Effector CD8-positive, alpha-beta T cell (primary cell): ENCODE data around the gene MED15.

ENCODE experiments used
- DNase-seq: peaks from one replicate; lab custom pipeline; 2025; lab: John Stamatoyannopoulos, UW

The MED15 gene

DNA sequence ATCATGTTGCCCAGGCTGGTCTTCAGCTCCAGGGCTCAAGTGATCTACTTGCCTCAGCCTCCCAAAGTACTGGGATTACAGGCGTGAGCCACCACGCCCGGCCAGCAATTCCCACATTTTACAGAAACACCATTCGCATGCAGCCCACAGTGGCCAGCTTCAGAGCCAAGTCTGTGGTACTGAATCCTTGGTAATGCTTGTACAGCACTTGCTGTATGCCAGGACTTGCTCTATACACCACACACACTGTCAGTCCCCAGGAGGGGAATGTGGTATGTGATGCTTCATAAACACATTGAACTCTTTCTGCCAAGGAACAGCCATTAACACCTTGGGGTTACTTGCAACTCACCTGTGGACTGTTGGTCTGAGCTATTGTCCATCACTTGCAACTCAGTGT, 119.4 kb downstream of the MED15 start:
- no peak for DNase-seq

DNA sequence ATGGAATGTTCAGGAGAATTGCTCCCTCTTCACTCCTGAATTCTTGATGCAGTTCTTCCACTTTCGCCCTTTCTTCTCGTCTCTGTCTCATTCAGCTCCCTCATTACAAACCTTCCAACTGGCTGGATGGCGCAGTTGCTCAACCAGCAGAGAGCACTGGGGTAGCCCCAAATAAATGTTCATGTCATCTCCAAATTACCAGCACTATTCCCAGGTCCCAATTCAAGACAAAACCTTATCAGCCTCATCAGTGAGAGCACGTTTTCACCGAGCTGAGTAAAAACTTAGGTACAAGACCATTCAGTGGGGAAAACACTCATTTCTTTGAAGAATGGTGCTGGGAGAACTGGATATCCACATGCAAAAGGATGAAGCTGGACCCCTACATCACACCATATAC, 120.0 kb downstream of the MED15 start:
- no peak for DNase-seq

DNA sequence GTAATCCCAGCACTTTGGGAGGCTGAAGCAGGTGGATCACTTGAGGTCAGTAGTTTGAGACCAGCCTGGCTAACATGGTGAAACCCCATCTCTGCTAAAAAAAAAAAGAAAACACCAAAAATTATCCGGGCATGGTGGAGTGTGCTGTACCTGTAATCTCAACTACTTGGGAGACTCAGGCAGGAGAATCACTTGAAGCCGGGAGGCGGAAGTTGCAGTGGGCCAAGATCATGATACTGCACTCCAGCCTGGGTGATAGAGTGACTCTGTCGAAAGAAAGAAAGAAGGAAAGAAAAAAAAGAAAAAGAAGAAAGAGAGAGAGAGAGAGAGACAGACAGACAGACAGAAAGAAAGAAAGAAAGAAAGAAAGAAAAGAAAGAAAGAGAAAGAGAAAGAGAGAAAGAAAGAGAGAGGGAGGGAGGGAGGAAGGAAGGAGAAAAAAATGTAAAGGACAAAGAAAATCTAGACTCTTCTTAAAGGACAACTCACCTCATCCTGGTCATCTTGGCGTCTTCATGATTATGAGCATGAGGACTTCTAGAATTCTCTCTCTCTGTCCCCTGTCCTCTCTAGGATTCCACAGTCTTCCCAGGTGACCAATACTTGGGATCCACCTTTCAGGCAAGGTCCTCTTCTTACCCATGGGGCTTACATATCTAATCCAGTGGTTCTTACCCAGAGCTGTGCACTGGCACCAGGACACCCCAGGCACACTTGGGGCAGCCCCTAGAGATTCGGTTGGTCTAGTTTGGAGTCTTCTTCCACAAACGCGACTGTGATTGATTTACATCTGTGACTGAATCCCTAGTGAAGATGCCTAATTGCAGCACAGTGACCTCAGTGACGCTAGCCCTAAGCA, 120.9 kb downstream of the MED15 start:
- no peak for DNase-seq

DNA sequence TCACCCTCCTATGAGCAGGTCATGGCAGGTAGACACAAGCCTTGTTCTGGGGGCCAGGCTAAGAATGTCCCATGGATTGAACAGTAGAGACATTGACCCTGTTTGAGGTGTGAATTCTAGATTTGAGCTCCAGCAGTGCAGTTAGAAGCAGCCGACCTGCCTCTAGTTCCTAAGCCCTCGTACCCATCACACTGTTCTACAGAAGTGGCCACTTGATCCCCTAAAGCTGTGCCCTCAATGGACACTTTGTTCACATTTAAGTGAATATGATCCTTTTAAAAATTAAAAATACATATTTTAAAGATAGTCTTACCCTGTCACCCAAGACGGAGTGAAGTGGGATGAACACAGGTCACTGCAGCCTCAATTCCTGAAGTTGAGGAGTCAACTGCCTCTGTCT, 122.0 kb downstream of the MED15 start:
- DNase-seq, result no peak

GRCh38 chr22:20630873-20631617, 123.6 kb downstream of the MED15 start:
- DNase-seq, result no peak

DNA sequence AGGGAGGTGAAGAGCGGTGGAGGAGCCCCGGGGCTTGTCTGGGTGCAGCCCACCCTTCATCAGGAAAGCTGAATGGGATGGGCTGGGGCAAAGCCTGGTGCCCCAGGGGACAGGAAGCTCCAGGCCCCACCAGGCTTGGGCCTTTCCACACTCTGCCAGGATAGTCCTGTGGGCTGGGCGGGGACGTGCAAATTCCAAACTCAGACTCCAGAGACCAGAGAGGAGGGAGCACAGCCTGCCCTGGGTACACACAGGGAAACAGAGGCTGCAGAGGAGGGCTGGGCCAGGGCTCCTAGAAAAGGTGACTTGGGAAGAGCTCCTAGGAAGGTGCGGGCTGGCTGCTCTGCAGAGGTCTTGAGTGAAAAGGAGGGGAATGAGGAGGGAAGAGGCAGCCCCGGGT, 124.7 kb downstream of the MED15 start:
- DNase-seq, result no peak

DNA sequence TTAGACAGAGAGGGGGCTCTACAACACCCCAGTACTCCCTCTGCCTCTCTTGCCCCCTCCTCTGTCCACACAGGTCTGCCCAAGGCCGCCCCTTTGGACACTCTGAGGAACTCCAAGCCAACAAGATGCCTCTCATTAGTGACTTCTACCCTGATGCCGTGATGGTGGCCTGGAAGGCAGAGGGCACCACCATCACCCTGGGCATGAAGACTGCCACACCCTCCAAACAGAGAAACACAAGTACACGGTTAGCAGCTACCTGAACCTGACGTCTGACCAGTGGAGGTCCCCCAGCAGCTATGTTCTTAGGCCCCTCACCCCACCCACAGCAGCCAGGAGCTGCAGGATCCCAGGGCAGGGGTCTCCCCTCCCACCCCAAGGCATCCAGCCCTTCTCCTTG, 125.1 kb downstream of the MED15 start:
- no peak for DNase-seq

GRCh38 chr22:20634560-20635226, 127.3 kb downstream of the MED15 start:
- no peak for DNase-seq

DNA sequence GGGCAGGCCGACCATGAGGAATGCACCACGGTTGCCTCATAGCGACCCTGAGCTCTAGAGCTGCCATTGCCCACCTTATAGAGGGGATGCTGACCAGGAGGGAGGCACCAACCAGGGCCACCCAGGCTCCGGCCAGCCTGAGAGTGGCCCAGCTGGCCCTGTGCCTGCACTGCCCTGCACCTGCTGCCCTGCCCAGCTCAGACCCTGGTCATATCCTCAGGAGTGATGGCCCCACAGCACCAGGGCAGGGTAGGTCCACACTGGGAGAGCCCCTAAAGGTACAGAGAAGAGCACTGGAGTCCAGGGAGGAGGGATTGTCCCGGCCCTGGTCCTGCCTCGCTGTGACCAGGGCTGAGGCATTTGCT, 127.8 kb downstream of the MED15 start:
- DNase-seq, result no peak

DNA sequence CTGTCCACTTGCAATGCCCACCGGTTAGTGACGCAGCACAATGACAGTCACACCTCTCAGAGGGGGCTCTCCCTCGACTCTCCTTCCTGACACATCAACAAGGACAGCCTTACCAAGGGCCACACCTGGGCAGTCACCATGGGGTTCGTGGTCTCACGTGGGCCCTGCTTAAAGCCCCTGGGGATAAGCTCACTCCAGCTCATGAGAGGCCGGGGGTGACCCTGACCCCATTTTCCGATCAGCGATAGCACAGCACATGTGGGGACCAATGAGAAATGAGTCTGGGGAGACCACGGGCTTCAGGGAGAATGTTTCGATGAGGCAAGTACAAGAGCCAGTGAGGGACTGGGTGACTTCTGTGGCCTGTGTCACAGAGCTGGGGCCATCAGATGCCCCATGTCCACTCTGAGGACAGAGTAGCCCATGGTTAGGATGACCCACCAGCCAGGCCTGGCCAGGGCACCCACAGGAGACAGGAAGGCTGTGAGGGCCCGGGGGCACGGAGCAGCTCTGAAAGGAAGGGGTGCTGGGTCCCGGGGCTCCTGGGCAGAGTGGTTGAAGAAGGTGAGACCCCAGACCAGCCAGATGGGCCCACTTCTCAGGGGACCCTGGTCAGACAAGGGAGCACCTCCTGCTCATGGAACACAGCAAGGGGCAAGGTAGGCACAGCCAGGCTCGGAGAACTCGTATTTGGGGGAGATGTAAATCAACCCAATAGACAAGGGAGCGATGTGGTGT, 128.8 kb downstream of the MED15 start:
- DNase-seq, result no peak

DNA sequence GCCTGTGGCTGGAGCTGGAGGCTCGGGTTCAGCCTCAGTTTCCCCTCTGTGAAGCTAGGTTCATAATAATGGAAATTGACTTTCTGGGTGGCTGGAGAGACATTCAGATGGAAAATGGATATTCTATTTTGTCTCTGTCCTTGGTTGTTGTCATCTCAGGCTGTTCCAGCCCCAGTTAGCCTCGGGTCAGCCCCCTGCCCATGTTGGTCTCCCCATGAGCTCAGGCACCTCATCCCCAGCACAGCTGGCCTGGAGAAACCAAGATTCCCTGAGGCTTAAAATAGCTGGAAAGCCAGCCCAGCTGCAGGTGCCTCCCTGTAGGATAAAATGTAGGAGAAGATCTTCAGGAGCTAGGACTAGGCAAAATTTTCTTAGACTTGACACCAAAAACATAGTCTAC, 129.5 kb downstream of the MED15 start:
- no peak for DNase-seq
